Naive thymus-derived CD4-positive, alpha-beta T cell (primary cell): ENCODE measurements around the gene MAPKAP1. TPM values are rescaled to one million over a fixed set of nuclear protein-coding genes. Genes with fewer than 3 reads are reported as not detected.

ENCODE experiments used
- ATAC-seq: fragments of 150-1000 bp; cut with Tn5 transposase; 2 replicates; pipeline ENCODE4 v1.10.0; 2021; ENCODE audit warnings: mild to moderate bottlenecking, moderate library complexity
- CTCF ChIA-PET: fragments of 350-600 bp; sonication (Branson Sonifier 250); formaldehyde crosslinking; loops from one replicate; lab custom pipeline; 2021; ENCODE audit warnings: antibody characterized with exemption; lab: Charles Lee
- POLR2A ChIA-PET: fragments of 350-600 bp; sonication (Branson Sonifier 250); formaldehyde crosslinking; loops from one replicate; lab custom pipeline; 2021; ENCODE audit warnings: antibody characterized with exemption, inconsistent platforms; lab: Charles Lee
- DNase-seq, 9 donors: peaks; one replicate each; pipeline versions ENCODE4 v3.0.0 to v3.0.0-alpha.2; 2020 to 2022; ENCODE audit warnings: mixed read lengths in 1 of 9
- H3K27ac ChIP-seq: one replicate; pipeline ENCODE4 v1.7.0; 2013; ENCODE audit warnings: mild to moderate bottlenecking, low read depth, low read length, moderate library complexity
- H3K27me3 ChIP-seq, 2 donors: one replicate each; pipeline ENCODE4 v1.7.0; 2013; ENCODE audit warnings: low read length in 2 of 2, mild to moderate bottlenecking in 2 of 2, moderate library complexity in 2 of 2; ENCODE audit not compliant: control insufficient read depth in 2 of 2, insufficient read depth in 2 of 2
- H3K36me3 ChIP-seq, 3 experiments: 1 replicate in 2 of 3; 2 replicates in 1 of 3; pipeline ENCODE4 v1.7.0; 2013; ENCODE audit warnings: low read length in 3 of 3, mild to moderate bottlenecking in 3 of 3, moderate library complexity in 1 of 3; ENCODE audit not compliant: insufficient read depth in 3 of 3, control insufficient read depth in 2 of 3
- H3K4me1 ChIP-seq, 2 donors: one replicate each; pipeline ENCODE4 v1.7.0; 2013; ENCODE audit warnings: low read length in 2 of 2, mild to moderate bottlenecking in 2 of 2, moderate library complexity in 1 of 2; ENCODE audit not compliant: control insufficient read depth in 2 of 2, insufficient read depth in 2 of 2
- H3K4me3 ChIP-seq: 2 replicates; pipeline ENCODE4 v1.7.0; 2013; ENCODE audit warnings: mild to moderate bottlenecking, low read length
- H3K9me3 ChIP-seq, 3 experiments: 1 replicate in 2 of 3; 2 replicates in 1 of 3; pipeline ENCODE4 v1.7.0; 2013; ENCODE audit warnings: low read length in 3 of 3; ENCODE audit not compliant: control insufficient read depth in 2 of 3
- H3K27ac Mint-ChIP-seq, 9 donors: one replicate each; pipeline ENCODE4 v1.8.0; 2020 to 2022; ENCODE audit warnings: mixed read lengths in 9 of 9, mild to moderate bottlenecking in 8 of 9, moderate library complexity in 5 of 9, inconsistent platforms in 2 of 9
- H3K27me3 Mint-ChIP-seq, 5 donors: one replicate each; pipeline ENCODE4 v1.8.0; 2021 to 2022; ENCODE audit warnings: mixed read lengths in 5 of 5, mild to moderate bottlenecking in 1 of 5
- H3K36me3 Mint-ChIP-seq, 5 donors: one replicate each; pipeline ENCODE4 v1.8.0; 2020 to 2022; ENCODE audit warnings: mixed read lengths in 5 of 5, mild to moderate bottlenecking in 3 of 5, inconsistent platforms in 1 of 5
- H3K4me1 Mint-ChIP-seq, 7 donors: one replicate each; pipeline ENCODE4 v1.8.0; 2020 to 2022; ENCODE audit warnings: mixed read lengths in 7 of 7, mild to moderate bottlenecking in 3 of 7, inconsistent platforms in 1 of 7
- H3K4me3 Mint-ChIP-seq, 10 donors: one replicate each; pipeline ENCODE4 v1.8.0; 2020 to 2022; ENCODE audit warnings: mild to moderate bottlenecking in 10 of 10, mixed read lengths in 10 of 10, moderate library complexity in 6 of 10, inconsistent platforms in 2 of 10
- H3K9me3 Mint-ChIP-seq, 11 donors: one replicate each; pipeline ENCODE4 v1.8.0; 2020 to 2022; ENCODE audit warnings: mixed read lengths in 11 of 11, mild to moderate bottlenecking in 4 of 11, inconsistent platforms in 1 of 11, moderate library complexity in 1 of 11
- intact Hi-C, 2 donors: fragments of 100-400 bp; cut with micrococcal nuclease; formaldehyde crosslinking; loops; one replicate each; pipeline ENCODE4 v1.15.1; 2023
- polyA plus RNA-seq, 2 donors: library from polyadenylated mRNA; unstranded; fragments of 300-500 nt; fragmentation: Illumina TruSeq; gene quantifications; one replicate each; pipeline ENCODE4 v1.2.3, GENCODE V29; 2021
- total RNA-seq, 6 experiments: library from RNA in 5 of 6; stranded (reverse) in 5 of 6; gene quantifications; 1 replicate in 5 of 6; 2 replicates in 1 of 6; pipeline ENCODE4 v1.2.3 and lab custom pipeline; 2021 to 2026

Gene MAPKAP1
- total and polyA plus RNA-seq, 7 experiments from 2014 or later = 41.3 to 73.6 (median 55.8) TPM

- ChIA-PET POLR2A (no interaction called here), CTCF (no interaction called here)
- H3K27me3 Mint-ChIP-seq = no peaks in the 10 kb centered on the region
- no peak overlapping the region for H3K4me3 Mint-ChIP-seq
- H3K27me3 ChIP-seq = no peaks in the 10 kb centered on the region
- no peaks in the 10 kb centered on the region for H3K9me3 Mint-ChIP-seq
- no peak for ATAC-seq
- H3K4me1 ChIP-seq = no peaks in the 10 kb centered on the region
- H3K27ac ChIP-seq = no peak overlapping the region
- intact Hi-C loops = no loop called here
- H3K36me3 ChIP-seq = peaks cover 0 to 4% (median 0%) of the 10 kb centered on the region in 3 experiments
- H3K36me3 Mint-ChIP-seq = peaks cover 2 to 43% (median 11%) of the 10 kb centered on the region in 5 donors
- no peak overlapping the region for H3K4me3 ChIP-seq
- no peak overlapping the region for H3K27ac Mint-ChIP-seq
- DNase-seq = no peak
- H3K4me1 Mint-ChIP-seq = peaks cover 0 to 10% (median 6%) of the 10 kb centered on the region in 7 donors
- H3K9me3 ChIP-seq = no peaks in the 10 kb centered on the region
These were observed 170.2 kb downstream of the MAPKAP1 start for GRCh38 chr9:125536776-125537175.

- POLR2A ChIA-PET = interaction anchor here (0.7 kb wide), 1 partner anchor 14 kb away, joined by 3 read pairs; no protein-coding TSS in a partner anchor
- no peaks in the 10 kb centered on the region for H3K9me3 ChIP-seq
- no peaks in the 10 kb centered on the region for H3K36me3 ChIP-seq
- no peaks in the 10 kb centered on the region for H3K27me3 ChIP-seq
- H3K27ac Mint-ChIP-seq = no peak overlapping the region
- DNase-seq (no peak), ATAC-seq (no peak)
- no peaks in the 10 kb centered on the region for H3K27me3 Mint-ChIP-seq
- intact Hi-C loops = no loop called here
- CTCF ChIA-PET = no interaction called here
- no peaks in the 10 kb centered on the region for H3K9me3 Mint-ChIP-seq
- peaks cover 2 to 38% (median 8%) of the 10 kb centered on the region in 5 donors for H3K36me3 Mint-ChIP-seq
- no peaks in the 10 kb centered on the region for H3K4me1 ChIP-seq
- H3K4me1 Mint-ChIP-seq = peaks cover under 1 to 13% (median 10%) of the 10 kb centered on the region in 7 donors
- no peak overlapping the region for H3K27ac ChIP-seq
- no peak overlapping the region for H3K4me3 ChIP-seq
- H3K4me3 Mint-ChIP-seq = no peak overlapping the region
These were observed 170.7 kb downstream of the MAPKAP1 start for GRCh38 chr9:125536167-125536772.

- Histone ChIP-seq H3K27ac (no peak overlapping the region), H3K4me1 (no peaks in the 10 kb centered on the region), H3K36me3 (no peaks in the 10 kb centered on the region), H3K4me3 (no peak overlapping the region), H3K9me3 (no peaks in the 10 kb centered on the region), H3K27me3 (no peaks in the 10 kb centered on the region)
- POLR2A ChIA-PET = interaction anchor here (0.7 kb wide), 1 partner anchor 13 kb away, joined by 3 read pairs; no protein-coding TSS in a partner anchor
- peaks cover 8 to 24% (median 20%) of the 10 kb centered on the region in 7 donors for H3K4me1 Mint-ChIP-seq
- peaks cover 0 to 30% (median 4%) of the 10 kb centered on the region in 5 donors for H3K36me3 Mint-ChIP-seq
- CTCF ChIA-PET = no interaction called here
- H3K4me3 Mint-ChIP-seq = no peak overlapping the region
- no peaks in the 10 kb centered on the region for H3K27me3 Mint-ChIP-seq
- intact Hi-C loops = no loop called here
- H3K27ac Mint-ChIP-seq = no peak overlapping the region
- DNase-seq (no peak), ATAC-seq (no peak)
- no peaks in the 10 kb centered on the region for H3K9me3 Mint-ChIP-seq
These were observed 171.9 kb downstream of the MAPKAP1 start for GRCh38 chr9:125534971-125535701.

DNA sequence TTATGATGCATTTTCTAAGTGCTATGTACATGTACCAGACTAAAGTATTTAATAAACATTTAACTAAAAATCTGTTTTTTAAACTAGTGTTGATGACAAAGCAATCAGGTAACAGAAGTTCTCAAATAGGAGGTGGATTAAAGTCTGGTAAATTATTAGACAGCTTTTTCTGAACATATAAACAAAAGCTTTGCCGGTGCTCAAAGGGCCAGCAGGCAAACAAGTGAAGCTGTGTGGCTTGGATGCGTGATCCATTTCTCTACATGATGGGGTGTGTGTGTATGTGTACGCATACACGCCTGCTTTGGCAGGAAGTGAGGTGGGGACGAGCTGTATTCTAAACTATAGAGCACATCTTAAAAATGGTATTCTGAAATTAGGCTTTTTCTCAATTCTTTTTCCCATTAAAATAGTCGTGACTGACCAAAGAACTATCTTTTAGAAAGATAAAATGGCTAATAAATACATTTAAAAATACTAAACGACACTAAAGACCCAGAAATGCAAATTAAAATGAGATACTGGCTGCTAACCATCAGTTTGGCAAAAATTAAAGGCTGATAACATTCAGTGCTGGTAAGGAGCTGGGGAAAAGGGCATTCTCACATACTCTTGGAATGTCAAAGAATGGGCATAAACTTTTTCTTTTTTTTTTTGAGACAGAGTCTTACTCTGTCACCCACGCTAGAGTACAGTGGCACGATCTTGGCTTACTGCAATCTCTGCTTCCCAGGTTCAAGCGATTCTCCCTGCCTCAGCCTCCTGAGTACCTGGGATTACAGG lies 174.0 kb downstream of the MAPKAP1 start:
- Histone ChIP-seq H3K27ac (no peak overlapping the region), H3K4me3 (no peak overlapping the region), H3K4me1 (no peaks in the 10 kb centered on the region), H3K36me3 (no peaks in the 10 kb centered on the region), H3K9me3 (no peaks in the 10 kb centered on the region), H3K27me3 (no peaks in the 10 kb centered on the region)
- Mint-ChIP-seq H3K4me3 (no peak overlapping the region), H3K9me3 (no peaks in the 10 kb centered on the region), H3K27ac (peak overlapping the region in 1 of 9 donors; percentile 71), H3K36me3 (peaks cover 0 to 20% (median 3%) of the 10 kb centered on the region in 5 donors), H3K27me3 (no peaks in the 10 kb centered on the region), H3K4me1 (peaks cover 4 to 33% (median 23%) of the 10 kb centered on the region in 7 donors)
- no peak for DNase-seq
- ChIA-PET CTCF (interaction anchor here (0.8 kb wide), 1 partner anchor 12 kb away, joined by 3 read pairs; no protein-coding TSS in a partner anchor), POLR2A (no interaction called here)
- no peak for ATAC-seq
- intact Hi-C loops = no loop called here

- ChIA-PET POLR2A (no interaction called here), CTCF (interaction anchor here (0.8 kb wide), 1 partner anchor 12 kb away, joined by 3 read pairs; no protein-coding TSS in a partner anchor)
- H3K4me3 Mint-ChIP-seq = no peak overlapping the region
- no peaks in the 10 kb centered on the region for H3K27me3 Mint-ChIP-seq
- no peaks in the 10 kb centered on the region for H3K27me3 ChIP-seq
- H3K36me3 Mint-ChIP-seq = peaks cover 0 to 20% (median 5%) of the 10 kb centered on the region in 5 donors
- no peak overlapping the region for H3K4me3 ChIP-seq
- no peak for DNase-seq
- H3K9me3 Mint-ChIP-seq = no peaks in the 10 kb centered on the region
- H3K4me1 ChIP-seq = no peaks in the 10 kb centered on the region
- H3K27ac Mint-ChIP-seq = peak overlapping the region in 1 of 9 donors; percentile 4
- no peaks in the 10 kb centered on the region for H3K9me3 ChIP-seq
- H3K27ac ChIP-seq = no peak overlapping the region
- H3K4me1 Mint-ChIP-seq = peaks cover 0 to 36% (median 27%) of the 10 kb centered on the region in 7 donors
- intact Hi-C loops = no loop called here
- peaks cover 0 to 2% (median 0%) of the 10 kb centered on the region in 3 experiments for H3K36me3 ChIP-seq
- no peak for ATAC-seq
These were observed 174.6 kb downstream of the MAPKAP1 start for GRCh38 chr9:125532412-125532811.
